ENCODE measurements around the gene ZCCHC2. TPM values are rescaled to one million over a fixed set of nuclear protein-coding genes. Genes with fewer than 3 reads are reported as not detected.

The ZCCHC2 gene
- total and polyA plus RNA-seq, 2 donors (not counting 3 experiments of a cell fraction or from before 2014, with no cell fraction given) = 16.2 to 27.2 TPM

DNA sequence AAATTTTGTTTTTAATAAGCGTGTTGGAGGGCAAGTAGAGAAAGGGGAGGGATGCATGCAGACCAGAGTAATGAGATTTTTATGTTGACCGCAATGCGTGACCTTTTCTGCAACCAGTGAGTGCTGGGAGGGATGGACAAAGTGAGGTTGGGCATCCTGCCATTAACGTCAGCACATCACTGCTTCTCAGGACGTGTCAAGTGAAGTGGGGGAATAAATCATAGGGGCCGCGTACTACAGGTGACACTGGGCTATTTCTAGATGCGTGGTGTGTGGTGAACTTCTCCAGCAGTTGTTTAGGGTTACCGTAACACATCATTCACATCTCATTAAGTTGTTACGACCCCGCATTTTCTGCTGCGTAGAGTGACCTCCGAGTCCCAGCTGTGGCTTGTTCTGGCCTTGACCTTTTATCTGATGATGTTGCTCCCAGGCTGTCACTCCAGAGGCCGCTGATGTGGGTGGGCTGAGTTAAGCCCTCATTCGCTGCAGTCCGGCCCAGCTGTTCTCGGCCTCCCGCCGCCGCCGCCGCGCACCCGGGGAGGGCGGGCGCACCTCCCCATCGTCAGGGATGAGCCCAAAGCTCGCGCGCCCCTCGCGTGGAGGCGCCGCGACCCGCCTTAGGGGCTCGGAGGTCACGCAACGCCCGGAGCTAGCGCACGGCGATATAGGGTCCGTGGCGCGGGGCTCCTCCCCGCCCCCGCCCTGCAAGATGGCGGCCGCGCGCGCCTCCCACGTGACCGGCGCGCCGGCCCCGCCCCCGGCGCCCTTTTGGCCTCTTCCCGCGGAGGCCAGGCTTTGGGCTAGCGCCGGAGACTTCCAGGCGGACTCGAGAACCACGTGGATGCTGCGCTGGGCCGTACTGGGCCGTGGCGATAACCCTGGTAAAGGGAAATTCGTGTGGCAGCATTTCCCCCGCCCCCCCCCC lies 3.5 kb downstream of the ZCCHC2 start:
- Histone ChIP-seq H2AFZ (ENCODE audit: low read depth, low read length) (peak overlapping the region; percentile 95), H3K4me1 (ENCODE audit: control insufficient read depth, extremely low read depth, insufficient read depth, low read length) (peaks cover 47% of the 10 kb centered on the region), H4K20me1 (replicated peaks; ENCODE audit: control insufficient read depth, extremely low read depth, insufficient read depth, low read length) (peaks cover 3% of the 10 kb centered on the region), H3K27me3 (ENCODE audit: control insufficient read depth in 2 of 2, insufficient read depth in 2 of 2, low read length in 2 of 2) (no peaks in the 10 kb centered on the region), H3K79me2 (ENCODE audit: control insufficient read depth, insufficient read depth, low read length) (peaks cover 69% of the 10 kb centered on the region), H3K36me3 (ENCODE audit: control insufficient read depth in 2 of 2, extremely low read depth in 1 of 2, insufficient read depth in 2 of 2, low read length in 2 of 2) (no peaks in the 10 kb centered on the region), H3K9ac (replicated peaks; ENCODE audit: extremely low read depth, insufficient read depth, low read length) (peak overlapping the region; percentile 95), H3K4me2 (ENCODE audit: insufficient read depth, low read length) (peak overlapping the region; percentile 98), H3K9me1 (replicated peaks; ENCODE audit: control insufficient read depth, extremely low read depth, insufficient read depth, low read length) (no peaks in the 10 kb centered on the region), H3K9me3 (replicated peaks; ENCODE audit: control insufficient read depth, insufficient read depth, low read length) (no peaks in the 10 kb centered on the region), H3K27ac (ENCODE audit: insufficient read depth, low read depth, low read length) (peak overlapping the region; percentile 95), H3K4me3 (replicated peaks in 1 of 3; ENCODE audit: insufficient read depth in 1 of 3, low read depth in 1 of 3, low read length in 3 of 3) (peak overlapping the region; percentile 87 to 94 (median 91))
- peak; percentile 74 for TF ChIP-seq POLR2AphosphoS5 (IDR thresholded peaks at IDR 0.05; ENCODE audit: insufficient read depth, low read depth, low read length)
- no peak for TF ChIP-seq FOS (IDR thresholded peaks at IDR 0.05; ENCODE audit: borderline replicate concordance, insufficient read depth, low read length)
- TF ChIP-seq EZH2 (IDR thresholded peaks at IDR 0.05; ENCODE audit: borderline replicate concordance, low read depth, low read length, severe bottlenecking) = no peak
- TF ChIP-seq, protein P1, sequence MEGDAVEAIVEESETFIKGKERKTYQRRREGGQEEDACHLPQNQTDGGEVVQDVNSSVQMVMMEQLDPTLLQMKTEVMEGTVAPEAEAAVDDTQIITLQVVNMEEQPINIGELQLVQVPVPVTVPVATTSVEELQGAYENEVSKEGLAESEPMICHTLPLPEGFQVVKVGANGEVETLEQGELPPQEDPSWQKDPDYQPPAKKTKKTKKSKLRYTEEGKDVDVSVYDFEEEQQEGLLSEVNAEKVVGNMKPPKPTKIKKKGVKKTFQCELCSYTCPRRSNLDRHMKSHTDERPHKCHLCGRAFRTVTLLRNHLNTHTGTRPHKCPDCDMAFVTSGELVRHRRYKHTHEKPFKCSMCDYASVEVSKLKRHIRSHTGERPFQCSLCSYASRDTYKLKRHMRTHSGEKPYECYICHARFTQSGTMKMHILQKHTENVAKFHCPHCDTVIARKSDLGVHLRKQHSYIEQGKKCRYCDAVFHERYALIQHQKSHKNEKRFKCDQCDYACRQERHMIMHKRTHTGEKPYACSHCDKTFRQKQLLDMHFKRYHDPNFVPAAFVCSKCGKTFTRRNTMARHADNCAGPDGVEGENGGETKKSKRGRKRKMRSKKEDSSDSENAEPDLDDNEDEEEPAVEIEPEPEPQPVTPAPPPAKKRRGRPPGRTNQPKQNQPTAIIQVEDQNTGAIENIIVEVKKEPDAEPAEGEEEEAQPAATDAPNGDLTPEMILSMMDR (IDR thresholded peaks at IDR 0.05; ENCODE audit: extremely low read depth in 1 of 2, insufficient read depth in 1 of 2, low read depth in 1 of 2, low read length in 2 of 2) = no peak
- TF ChIP-seq JUN (IDR thresholded peaks at IDR 0.05; ENCODE audit: borderline replicate concordance, insufficient read depth, insufficient read length, low read depth) = no peak
- TF ChIP-seq POLR2A (IDR thresholded peaks at IDR 0.05; ENCODE audit: low read depth, low read length) = peak; percentile 63
- peak; percentile 75 for TF ChIP-seq MYC (IDR thresholded peaks at IDR 0.05; ENCODE audit: low read depth, low read length)
- TF ChIP-seq GATA2 (IDR thresholded peaks at IDR 0.05; ENCODE audit: insufficient read depth, insufficient read length, low read depth, low read length) = no peak
- TF ChIP-seq, protein P2, sequence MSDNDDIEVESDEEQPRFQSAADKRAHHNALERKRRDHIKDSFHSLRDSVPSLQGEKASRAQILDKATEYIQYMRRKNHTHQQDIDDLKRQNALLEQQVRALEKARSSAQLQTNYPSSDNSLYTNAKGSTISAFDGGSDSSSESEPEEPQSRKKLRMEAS (IDR thresholded peaks at IDR 0.05; ENCODE audit: insufficient read depth, insufficient read length) = peak; percentile 92
- intact Hi-C loops (cut with micrococcal nuclease) (loop anchor here (1.0 kb wide), 4 partner anchors 29 to 101 kb away; no protein-coding TSS in a partner anchor), dilution Hi-C loops (cut with MboI; ENCODE audit: extremely low pct_ligation_motif_present, low sequenced_read_pairs) (no loop called here)
- FAIRE-seq = peak; percentile 66
- TSS peak; percentile 56 for BruUV-seq (replicated peaks)
- ChIA-PET POLR2A (no interaction called here), CTCF (interaction anchor here (0.7 to 3.6 kb wide), 7 partner anchors 10 to 101 kb away, joined by 3 to 18 read pairs (median 3); no protein-coding TSS in a partner anchor)
- peak; percentile 80 for DNase-seq (ENCODE audit: low read depth, low spot score)

Measured in endothelial cell of umbilical vein (primary cell).